CD4-positive, alpha-beta T cell treated with Interleukin-15 for 4 hours (primary cell): ENCODE measurements around the gene CTTNBP2.

ENCODE experiments used
- DNase-seq: peaks from one replicate; pipeline ENCODE4 v3.0.0-alpha.2; 2020; ENCODE audit warnings: low spot score

CTTNBP2 gene

GRCh38 chr7:117782761-117783160, 90.5 kb downstream of the CTTNBP2 start:
- DNase-seq, result no peak

- no peak for DNase-seq
Observed at GRCh38 chr7:117781707-117782106, 91.5 kb downstream of the CTTNBP2 start.

DNA sequence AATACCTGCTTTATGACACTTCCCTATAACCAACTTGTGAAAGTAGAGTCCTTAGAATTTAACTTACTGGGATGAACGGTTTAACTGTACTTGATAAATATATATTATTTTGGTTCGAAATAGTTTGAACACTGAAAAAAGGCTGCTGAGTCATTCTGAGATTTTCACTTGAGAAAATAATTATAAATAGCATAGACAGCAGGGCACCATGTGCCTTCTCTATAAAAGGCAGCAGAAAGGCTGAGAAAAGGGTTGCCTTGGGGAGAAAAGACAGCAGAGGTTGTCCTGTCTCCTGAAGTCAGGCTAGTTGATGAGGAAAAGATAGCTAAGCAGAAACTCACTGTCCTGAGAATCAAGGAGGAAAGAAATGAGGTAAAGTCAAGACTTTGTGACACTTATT, 92.4 kb downstream of the CTTNBP2 start:
- no peak for DNase-seq

GRCh38 chr7:117777335-117778142, 95.7 kb downstream of the CTTNBP2 start:
- DNase-seq, result no peak

DNA sequence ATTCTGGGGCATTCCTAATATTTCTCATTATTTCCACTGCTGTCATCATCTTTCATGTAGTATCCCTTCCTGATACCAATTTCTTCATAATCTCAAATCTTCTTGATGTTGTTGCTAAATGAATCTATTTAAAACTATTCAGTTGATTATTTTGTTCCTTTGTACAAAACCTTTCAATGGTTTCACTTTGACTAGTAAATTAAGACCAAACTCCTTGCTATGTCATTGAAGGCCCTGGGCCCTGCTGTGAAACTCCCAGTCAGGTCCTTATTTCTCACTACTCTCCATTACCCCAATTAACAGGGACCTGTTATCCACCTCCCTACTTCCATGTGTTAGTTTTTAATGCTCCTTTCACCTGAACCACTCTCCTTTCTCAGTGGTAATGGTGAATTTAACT, 97.0 kb downstream of the CTTNBP2 start:
- DNase-seq, result no peak

DNA sequence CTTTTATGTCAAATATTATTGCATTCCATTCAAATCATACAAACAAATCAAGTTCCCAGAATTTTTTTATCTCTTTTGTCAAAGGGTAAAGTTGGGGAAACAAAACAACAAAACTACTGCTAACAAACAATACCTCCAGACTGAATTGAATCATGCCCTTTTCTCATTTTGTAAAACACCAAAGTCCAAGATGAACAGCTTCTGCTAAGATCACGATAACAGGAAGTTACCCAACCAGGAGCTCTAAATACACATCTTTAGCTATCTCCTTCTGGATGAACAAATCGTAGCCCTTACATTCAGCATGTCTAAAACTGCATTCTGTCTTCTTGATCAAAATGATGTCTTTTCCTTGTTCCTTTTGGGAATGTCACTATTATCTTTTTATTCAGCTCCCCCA, 97.4 kb downstream of the CTTNBP2 start:
- no peak for DNase-seq

DNA sequence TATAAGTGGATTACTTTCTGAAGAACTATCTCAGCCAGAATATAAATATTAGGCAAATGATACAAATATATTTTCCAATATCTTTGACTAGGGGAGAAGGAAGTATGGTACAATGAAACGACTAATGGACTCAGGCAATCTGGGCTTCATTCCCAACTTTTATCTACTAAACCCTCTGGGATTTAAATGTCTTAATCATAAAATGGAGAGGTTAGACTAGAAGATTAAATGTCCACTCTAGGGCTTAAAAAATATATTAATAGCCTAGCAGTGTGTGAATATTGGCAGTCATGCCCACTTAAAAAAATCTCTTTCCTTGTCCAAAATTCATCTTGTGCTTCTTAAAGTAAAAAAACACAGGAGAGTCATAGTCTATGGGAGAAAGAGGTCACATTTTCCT, 98.3 kb downstream of the CTTNBP2 start:
- no peak for DNase-seq

DNA sequence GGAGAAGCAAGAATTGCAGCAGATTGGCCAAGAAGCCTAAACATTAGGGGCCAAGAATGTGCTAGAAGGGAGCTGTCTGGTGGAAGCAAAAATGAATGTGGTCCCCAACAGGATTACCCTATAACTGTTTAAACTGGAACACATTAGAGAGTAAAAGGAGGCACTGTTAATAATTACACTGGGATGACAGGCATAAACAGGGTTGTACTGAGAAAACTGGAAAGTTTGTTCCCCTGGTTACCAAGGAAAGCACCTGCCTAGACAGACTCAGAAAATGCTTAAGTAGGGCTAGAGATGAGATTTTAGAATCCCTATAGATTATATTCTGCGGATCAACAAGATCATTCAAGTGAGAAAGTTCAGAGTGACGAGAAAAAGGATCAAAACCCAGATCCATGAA, 100.8 kb downstream of the CTTNBP2 start:
- no peak for DNase-seq

DNA sequence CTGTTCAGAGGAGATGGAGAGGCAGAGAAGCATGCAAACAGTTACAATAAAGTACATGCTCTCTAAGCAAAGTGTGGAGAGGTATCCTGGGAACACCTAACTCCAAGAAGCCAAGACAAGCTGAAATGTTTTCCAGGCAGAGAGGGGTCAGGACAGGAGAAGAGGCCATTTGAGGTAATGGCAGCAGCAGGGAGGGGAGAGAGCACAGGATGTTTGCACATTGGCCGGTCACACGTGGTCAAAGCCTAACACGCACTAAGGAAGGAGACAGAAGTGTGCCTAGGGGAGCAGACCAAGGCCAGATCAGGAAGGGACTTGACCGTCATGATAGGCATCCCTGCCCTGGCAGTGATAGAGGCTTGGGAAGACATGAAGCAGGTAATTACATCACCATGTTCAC, 101.5 kb downstream of the CTTNBP2 start:
- no peak for DNase-seq

DNA sequence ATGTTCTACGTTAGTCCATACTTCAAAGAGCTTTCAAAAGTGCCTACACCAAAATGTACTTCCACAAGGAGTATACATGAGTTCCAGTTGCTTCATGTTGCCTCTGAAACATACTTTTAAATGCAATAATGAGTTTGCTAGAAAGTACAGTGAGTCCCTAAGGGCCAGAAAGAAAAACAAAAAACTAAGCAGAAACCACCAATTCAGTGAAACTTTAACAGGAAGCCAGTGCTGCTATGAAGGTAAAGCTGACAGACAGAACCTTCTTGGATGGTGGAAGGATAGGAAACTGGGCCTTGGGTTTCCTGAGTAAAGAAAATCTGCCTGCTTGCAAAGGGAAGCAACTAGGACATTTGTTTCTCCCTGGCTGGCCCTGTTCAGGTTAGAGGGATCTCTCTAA, 104.2 kb downstream of the CTTNBP2 start:
- no peak for DNase-seq

- no peak for DNase-seq
Observed at GRCh38 chr7:117767951-117768350, 105.3 kb downstream of the CTTNBP2 start.

DNA sequence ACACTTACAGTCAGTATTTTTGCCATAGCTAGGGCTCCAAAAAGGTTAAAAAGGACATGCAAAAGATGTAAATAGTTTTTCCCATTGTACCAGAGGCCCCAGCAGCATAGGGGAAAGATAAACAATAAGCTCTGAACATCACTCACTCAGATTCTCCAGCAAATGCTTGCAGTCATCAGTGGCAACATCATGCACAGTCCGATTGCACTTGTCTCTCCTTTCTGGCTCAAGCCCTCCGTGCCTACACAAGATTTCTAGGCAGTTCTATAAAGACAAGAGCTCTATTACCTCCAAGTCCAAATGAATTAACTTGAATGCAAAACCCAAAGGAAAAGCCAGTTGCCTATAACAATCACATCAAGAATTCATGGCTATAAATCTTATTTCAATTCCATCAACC, 106.3 kb downstream of the CTTNBP2 start:
- DNase-seq, result no peak

GRCh38 chr7:117764031-117764430, 109.2 kb downstream of the CTTNBP2 start:
- no peak for DNase-seq

GRCh38 chr7:117762055-117762454, 111.2 kb downstream of the CTTNBP2 start:
- no peak for DNase-seq

- no peak for DNase-seq
Observed at GRCh38 chr7:117759950-117760640, 113.1 kb downstream of the CTTNBP2 start.

GRCh38 chr7:117757440-117757839, 115.8 kb downstream of the CTTNBP2 start:
- DNase-seq, result no peak

DNA sequence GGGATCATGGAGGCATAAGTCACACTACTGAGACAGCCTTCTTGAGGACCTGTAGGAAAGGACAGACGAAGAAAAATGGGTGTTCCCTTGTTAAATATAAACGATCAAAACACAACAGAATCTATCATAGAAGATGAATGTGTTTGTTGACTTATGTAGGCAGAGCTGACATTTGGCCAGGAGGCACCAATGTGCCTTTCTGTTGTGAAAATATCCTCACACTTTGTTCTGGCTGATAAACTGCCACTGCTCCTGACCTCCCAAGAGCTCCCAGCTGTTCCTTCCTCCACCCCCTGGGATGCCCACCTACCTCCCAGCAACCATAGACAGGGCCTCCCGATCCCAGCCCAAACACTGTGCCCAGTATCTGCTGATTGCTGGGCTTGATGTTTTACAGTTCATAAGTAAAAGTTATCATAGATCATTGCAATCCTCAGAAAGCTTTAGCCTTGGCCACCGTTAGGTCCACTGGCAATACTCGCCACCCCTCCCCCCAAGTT, 116.6 kb downstream of the CTTNBP2 start:
- no peak for DNase-seq

GRCh38 chr7:117755136-117755535, 118.1 kb downstream of the CTTNBP2 start:
- no peak for DNase-seq

DNA sequence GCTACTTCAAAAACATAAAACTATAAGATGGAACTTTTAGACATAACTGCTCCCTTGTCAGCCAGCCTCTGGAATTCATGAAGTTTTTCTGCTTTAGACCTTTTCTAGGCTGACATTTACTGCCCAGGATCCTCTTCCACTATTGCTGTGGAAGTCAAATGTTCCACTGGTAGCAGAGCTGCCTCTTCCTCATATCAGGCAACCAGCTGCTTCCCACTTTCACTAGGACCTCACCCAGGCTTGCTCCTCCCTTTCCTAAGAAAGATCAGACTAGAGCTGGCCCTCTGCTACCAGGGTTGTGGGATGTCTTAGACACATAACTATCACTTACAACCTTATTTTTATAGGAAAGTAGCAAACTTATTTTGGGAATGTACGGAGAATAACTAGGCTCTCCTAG, 121.5 kb downstream of the CTTNBP2 start:
- DNase-seq, result no peak

DNA sequence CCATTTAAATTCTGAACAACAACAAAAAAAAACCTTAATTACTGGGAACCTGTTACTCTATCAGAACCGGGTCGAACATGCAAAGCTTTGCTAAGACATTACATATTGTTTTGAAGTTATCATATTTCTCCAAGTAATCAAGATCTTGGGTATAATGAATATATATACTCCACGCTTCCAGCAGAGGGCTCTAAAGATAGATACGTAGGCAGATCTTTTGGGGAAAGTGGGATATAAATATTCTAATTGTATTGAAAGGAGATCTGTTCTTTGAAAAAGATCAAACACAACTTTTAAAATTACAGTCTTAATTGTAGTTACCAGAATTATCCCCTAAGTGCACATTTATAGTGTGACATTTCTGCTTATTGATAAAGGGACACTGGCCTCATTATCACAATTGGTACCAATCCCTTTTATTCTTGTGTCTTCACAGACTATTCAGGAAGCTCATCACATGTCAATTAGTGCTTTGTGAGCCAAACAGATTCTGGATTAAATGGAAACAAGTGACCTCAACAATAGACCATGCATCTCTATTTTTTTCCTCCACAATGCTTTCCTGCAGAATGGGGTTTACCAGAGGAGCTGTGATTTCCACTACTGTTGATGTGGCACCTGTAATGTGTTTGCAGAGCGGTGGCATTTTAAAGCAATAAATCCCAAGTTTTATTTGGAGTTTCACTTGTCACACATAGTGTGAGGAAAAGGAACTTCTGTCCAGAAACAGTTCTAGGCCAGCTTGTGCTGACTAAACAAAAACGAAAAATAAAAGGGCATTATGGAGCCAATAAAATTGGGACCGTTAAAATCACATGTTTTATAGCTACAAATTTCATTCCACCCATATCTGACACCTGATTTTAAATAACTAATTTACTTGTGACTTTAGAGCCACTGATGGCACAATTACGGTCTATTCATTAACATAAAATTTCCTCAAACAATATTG, 122.4 kb downstream of the CTTNBP2 start:
- DNase-seq, result no peak

DNA sequence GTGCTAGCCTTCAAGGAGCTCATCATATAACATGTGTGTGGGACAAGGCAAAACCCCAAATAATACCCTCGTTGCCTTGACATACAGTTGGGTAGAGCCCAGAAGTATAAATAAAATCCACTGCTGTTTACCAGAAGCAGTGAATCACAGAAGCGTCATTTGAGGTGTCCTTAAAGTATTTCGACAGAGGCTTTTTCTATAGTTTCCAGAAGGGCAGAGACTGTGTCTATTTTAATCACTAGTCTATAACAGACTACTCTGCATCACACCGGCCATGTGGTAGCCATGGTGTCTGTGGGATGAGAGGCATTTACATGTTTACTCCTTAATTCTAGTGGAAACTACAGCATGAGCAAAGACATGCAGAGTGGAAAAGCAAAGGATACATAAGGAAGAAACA, 131.3 kb downstream of the CTTNBP2 start:
- DNase-seq, result no peak

GRCh38 chr7:117739085-117739484, 134.2 kb downstream of the CTTNBP2 start:
- no peak for DNase-seq
